Medulla oblongata (tissue), 1 donor: ENCODE data around the gene NHERF1.

Experiments
- DNase-seq: peaks from one replicate; pipeline ENCODE4 v3.0.0-alpha.2; 2015; ENCODE audit errors: extremely low spot score

The NHERF1 gene

DNA sequence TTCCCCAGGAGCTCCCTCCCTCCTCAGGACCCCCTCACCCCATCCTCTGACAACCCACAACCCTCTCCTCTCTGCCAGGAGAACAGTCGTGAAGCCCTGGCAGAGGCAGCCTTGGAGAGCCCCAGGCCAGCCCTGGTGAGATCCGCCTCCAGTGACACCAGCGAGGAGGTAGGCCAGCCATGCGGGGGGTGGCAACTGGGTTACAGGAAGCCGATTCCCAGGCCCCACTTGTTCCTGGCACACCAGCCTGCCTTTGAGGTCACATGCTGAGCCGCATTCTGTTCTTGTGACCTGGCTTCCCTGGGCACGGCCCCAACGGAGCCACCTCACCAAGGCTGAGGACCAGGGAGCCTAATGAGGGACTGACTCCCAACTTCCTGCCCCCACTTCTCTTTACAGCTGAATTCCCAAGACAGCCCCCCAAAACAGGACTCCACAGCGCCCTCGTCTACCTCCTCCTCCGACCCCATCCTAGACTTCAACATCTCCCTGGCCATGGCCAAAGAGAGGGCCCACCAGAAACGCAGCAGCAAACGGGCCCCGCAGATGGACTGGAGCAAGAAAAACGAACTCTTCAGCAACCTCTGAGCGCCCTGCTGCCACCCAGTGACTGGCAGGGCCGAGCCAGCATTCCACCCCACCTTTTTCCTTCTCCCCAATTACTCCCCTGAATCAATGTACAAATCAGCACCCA lies 19.8 kb downstream of the NHERF1 start:
- DNase-seq, result peak; percentile 77

DNA sequence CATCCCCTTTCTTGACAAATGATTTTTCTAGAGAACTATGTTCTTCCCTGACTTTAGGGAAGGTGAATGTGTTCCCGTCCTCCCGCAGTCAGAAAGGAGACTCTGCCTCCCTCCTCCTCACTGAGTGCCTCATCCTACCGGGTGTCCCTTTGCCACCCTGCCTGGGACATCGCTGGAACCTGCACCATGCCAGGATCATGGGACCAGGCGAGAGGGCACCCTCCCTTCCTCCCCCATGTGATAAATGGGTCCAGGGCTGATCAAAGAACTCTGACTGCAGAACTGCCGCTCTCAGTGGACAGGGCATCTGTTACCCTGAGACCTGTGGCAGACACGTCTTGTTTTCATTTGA lies 20.3 kb downstream of the NHERF1 start:
- DNase-seq, result peak; percentile 21

DNA sequence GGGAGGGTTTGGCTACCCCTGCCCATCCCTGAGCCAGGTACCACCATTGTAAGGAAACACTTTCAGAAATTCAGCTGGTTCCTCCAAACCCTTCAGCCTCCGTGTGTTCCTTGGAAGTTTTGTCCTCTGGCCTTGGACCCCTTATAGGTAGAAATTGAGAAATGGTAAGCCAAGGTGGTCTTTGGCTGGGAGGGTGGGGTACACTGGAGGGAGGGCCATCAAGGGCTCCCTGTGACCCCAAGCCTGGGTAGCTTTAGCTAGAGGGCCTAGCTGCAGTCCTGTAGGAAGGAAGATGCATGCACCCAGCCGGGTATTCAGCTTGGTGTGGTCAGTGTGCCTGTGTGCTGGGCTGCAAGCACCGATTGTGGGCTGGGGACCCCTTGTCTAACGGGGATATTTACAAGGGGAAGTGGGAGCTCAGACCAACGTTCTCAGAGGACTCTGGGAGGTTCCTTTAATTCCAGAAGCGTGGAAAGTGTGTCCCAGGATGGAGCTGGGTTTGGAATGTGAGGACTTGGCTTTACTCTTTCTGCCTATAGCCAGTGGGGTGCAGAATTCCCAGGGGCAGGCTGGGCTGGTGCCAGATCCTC lies 20.9 kb downstream of the NHERF1 start:
- no peak for DNase-seq

DNA sequence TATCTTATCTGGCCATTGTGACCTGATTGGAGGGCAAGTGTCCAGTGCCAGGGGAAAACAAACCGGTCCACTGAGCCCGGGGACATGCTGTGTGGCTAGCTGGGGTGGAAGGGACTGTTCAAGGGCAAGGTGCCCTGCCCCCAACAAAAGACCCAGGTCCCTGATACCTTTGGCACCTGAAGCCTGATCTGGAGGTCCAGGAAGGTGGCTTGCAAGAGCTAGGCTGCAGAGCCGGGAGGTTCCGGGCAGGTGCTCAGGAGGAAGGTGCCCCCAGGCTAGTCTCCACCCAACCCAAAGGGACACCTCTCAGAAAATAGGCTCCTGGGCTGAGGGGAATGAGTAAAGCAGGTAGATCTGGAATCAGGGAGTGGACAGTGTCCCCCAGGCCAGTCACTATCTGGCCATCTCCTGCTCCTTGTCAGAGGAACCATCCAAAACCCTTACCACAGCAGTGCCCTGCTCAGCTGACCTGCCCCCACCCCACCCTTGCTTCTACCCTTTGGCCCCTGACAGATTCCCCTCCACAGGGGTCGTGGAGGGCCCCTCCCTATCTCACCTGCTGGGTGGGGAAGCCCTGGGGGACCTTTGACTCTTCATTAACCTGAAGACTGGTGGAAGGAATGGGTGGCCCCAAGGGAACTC lies 21.5 kb downstream of the NHERF1 start:
- no peak for DNase-seq

DNA sequence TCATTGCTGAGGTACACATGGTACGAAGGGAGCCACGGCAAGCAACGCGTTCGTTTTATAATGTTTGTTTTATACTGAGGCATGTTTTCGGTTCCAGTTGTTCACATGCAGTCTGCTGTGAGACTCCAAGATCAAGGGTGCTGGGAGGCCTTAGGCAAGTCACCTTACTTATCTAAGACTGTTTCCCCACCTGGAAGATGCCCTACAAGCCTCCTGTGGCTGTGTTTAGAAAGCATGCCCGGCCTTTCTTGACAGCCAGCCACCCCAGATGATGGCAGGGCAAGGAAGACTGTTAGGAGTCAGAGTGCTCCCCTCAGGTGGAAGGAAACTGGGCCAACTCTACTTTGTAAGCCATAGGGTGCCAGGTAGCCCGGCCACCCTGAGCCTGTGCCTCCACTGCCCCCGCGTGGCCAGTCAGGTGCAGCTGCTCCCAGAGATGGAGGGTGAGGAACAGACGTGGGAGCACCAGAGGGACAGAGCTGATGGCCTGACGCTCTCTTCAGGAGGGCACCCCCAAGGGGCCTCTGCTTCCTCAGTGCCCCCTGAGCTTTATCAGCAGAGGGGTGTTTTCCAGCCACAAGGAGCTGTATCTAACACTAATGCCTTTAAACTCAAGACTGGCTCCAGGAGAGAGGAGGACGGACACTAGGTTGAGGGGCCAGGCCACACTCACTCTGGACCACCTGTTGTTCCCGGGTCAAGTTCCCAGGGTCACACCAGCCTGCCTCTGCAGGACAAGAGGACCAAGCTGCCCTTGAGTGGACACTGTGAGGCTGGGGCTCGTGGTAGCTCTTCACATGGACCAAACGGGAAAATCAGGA lies 22.3 kb downstream of the NHERF1 start:
- peak; percentile 68 for DNase-seq

DNA sequence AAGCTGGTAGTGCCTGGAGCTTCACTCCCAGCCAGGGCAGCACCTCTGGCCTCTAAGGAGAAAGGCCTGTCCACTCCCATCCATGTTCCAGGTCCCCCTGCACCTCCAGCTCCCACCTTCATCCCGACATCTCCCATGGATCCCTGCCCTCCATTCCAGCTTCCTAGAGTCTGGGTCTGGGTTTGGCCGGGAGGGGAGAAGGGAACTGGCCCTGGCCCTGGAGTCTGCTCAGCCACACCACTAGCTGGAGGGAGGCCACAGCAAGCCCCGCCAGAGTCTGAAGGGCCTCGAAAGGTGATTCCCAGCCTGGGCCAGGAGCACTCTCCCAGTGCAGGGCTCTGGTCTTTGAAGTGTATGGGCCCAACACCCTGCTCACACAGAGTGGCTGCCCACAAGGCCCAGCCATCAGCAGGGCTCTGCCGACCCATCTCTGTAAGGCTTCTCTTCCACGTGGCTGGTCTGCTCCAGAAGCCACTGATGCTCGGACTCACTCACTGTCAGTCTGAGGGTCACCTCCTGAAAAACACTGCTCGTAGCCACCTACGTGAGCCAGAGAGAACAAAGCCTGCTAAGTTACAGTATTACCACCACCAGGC lies 23.0 kb downstream of the NHERF1 start:
- DNase-seq, result no peak

DNA sequence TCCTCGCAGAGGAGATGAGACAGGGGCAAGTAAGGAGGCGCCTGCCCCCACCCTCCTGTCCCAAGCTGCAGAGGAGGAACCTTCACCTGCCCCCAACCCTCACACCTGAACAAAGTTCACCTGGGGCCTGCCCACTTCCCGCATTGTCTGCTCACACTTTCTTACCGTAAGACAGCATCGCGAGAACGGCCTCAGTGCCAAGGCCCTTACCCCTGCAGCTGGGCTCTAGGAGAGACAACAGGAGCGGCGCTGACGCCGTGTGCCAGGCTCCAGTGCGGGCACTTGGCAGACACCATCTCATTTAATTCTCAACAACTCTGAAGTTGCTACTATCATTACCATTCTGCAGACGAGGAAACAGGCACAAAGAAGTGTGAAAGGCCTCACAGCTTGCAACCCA lies 23.6 kb downstream of the NHERF1 start:
- no peak for DNase-seq

DNA sequence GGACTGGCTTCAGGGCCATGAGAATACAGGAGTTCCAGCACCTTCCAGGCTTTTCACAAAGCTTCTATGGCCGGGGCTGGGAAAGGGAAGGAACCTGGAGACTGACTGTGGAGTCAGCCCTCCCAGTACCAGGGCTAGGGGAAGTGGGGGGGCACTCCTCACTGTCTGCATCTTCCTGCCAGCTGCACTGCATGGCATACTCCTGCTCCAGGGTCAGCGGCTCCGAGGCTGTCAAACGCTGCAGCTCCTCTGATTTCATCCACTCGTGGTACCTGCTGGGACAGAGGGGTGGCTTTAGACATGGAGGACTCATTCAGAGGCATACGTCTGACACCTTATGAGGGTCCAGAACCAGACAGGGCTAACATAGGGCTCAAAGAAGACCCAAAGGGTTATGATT lies 25.0 kb downstream of the NHERF1 start:
- no peak for DNase-seq

DNA sequence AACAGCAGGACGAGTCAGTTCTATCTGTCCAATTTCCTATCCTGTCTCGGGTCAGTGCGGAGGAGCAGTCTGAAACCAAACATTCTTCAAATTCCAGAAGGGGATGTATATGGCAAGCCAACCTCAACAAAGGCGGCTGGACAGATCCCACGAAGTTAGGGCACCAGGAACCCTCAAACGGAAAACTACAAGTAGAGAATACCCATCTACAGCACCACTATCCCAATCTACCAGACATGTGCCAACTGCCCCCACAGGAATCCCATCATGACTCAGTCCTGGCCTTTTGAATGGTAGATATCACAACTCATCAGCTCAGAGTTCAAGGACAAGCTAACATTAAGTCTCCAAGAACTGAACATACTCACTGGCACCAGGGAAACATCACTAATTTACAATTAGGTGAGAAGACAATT lies 25.5 kb downstream of the NHERF1 start:
- DNase-seq, result no peak

DNA sequence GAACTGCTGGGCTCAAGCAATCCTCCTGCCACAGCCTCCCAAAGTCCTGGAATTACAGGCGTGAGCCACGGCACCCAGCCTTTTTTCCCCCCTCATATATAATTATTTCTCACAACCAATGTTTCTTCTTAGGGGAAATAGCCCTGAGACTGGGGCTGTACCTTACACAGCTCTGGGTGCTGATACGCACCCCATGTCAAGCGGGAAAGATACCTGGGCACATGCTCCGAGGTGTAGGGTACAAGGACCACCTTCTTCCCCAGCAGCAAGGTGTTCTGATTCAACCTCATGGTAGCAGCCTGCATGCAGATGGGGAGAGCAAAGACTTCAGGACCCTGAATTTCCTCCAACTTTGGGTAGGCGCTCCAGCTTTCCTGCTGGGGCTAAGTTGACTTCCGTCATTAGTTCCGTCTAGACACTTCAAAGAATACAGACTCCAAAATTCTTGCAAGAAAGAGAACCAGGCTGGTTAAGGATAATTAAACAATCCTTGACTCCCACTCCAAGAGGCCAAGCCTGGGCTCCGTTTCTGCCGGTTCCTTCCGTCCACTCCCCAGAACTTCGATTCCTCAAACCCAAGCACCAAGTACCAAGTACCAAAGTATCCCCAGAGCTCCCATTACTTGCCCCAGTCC lies 27.1 kb downstream of the NHERF1 start:
- DNase-seq, result no peak

DNA sequence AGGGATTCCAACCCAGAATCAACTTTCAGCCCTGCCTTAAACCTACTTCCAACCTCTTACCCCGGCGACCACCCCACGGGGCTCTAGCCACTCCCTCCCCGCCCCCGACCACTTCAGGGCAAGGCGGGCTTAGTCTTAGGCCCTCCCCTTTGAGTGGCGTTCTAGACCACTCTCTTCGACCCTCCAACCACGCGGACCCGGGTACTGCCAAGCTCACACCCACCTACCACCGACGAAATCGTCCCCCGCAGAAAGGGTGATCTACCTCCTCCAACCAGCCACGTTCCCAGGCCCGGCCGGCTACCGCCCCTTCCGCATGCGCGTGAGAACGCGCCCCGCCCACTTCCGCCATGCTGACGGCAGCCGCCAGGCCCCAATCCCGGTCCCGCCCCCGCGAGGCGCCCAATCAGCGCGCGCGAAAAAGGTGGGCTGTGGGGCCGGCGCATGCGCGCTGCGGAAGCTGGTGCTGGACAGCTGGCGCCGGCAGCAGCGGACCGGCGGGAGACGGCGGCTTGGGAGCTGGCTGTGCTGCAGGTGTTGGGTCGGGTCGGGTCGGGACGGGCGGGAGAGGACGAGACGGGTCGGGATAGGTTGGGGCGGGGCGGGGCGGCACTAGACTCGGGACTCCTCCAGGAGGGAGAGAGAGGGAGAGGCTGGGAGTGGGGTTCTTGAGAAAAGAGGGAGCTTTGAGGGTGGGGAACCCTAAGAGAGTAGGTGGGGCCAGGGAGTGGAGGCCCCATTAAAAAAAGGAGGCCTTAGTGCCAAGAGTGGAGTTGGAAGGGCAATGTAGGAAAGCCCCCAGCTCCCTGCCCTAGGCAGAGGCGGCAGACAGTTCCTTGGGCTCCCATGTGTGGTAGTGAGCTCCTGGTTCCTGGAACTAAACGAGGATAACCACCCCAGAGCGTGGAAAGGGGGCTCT lies 27.9 kb downstream of the NHERF1 start, which contains the start of gene NAT9:
TSS of gene NAT9 (minus strand) at position 302 of the 919 bp plus-strand sequence. CDS start 647 bp downstream, outside the sequence.
- DNase-seq, result peak; percentile 95

DNA sequence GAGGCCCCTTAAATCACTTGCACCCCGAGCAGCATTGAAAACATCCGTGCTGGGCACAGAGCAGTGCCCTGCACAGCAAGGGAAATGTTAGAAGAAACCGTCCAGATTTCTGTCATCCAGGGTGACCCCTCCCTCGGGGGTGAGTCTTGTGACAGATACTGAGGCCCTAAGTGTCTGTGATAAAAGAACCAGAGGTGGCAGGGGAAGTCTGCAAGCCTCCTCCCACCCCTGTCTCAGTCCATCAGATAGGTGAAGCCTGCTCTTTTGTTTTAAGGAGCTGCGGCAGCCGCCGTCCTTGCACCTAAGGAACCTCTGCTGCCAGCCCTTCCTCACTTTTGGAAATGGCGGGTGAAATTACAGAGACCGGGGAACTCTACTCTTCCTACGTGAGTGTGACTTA lies 28.6 kb downstream of the NHERF1 start:
- no peak for DNase-seq

DNA sequence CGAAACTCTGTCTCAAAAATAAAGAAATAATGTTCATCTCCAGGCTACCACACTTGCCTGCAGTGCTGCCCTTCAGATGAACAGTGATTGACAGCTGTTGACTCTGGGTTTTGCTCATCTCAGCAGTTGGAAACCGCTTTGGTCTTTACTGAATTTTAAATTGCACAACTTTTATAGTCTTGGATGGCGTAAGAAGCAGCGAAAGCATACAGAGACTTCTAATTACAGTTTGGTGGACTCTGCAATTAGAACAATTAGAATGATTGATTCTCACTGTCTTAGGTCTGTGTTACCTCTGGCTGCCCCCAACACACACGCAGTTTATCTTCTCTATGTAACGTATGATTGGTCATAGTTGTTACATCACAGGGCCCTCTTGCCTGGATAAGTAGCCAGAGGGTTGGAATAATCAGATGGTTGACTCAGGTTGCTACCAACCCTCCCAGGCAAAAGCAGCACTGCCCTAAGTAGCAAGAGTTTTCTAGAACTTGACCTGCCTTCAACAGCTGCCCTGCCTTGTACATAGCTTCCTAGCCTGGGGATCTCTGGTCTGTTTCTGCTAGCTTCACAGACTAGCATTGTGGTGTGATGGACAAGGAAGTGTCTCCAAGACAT lies 29.6 kb downstream of the NHERF1 start:
- DNase-seq, result no peak

DNA sequence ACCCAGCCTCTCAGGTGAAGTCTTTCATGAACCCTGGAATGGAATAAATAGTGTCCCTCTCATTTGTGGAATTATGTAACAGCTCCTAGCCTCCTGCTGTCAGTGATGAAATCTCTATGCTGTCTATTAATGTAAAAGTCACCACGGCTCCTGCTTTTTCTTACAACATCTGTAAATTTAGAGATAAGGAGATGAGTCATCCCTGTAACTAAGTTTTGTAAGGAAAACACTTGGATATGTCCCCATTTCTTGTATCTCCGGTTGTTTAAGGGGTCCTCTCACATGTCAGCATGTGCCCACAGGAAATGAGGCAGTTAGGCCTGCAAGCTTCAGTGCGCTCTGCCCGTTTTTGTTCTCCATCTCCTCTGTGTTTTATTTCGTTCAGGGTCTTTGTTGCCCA lies 30.5 kb downstream of the NHERF1 start:
- DNase-seq, result no peak

DNA sequence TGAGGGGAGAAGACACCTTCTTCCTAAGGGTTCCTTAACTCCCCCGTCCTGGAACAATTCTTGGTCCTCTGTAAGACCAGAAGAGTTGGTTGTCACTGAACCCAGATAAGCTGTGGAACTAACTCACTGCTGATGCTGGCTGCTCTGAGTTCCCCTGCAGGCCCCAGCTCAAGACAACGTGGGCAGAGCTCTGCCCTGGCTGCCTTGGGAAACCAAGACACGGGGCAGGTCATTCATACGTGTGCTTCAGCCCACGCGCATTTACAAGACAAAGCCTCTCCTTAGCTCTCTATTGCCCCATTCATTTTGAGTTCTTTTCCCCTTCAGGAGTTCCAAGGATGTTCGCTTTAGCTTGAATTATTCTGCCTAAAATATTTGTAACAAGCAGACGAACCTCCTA lies 31.1 kb downstream of the NHERF1 start:
- DNase-seq, result no peak

DNA sequence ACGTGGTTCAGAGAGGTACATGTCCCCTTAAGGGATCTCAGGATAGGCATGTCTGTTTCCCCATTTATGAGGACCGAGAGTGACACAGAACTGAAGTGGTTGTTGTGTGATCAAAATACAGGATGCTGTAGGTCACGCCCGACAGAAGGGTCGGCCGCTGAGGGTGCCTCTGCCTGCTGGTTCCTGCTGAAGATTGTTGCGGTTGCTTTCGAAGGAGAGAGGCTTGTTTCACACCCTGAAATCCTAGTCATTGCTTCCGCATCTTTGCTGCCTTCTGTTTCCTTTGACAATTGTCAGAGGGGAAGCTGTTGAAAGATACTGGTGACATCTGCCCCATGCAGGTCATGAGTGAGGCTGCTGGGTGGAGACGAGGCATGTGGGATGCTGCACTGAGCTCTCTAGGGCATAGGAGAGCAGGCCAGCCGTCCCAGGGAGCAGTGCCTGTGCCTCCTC lies 31.5 kb downstream of the NHERF1 start:
- DNase-seq, result peak; percentile 91

DNA sequence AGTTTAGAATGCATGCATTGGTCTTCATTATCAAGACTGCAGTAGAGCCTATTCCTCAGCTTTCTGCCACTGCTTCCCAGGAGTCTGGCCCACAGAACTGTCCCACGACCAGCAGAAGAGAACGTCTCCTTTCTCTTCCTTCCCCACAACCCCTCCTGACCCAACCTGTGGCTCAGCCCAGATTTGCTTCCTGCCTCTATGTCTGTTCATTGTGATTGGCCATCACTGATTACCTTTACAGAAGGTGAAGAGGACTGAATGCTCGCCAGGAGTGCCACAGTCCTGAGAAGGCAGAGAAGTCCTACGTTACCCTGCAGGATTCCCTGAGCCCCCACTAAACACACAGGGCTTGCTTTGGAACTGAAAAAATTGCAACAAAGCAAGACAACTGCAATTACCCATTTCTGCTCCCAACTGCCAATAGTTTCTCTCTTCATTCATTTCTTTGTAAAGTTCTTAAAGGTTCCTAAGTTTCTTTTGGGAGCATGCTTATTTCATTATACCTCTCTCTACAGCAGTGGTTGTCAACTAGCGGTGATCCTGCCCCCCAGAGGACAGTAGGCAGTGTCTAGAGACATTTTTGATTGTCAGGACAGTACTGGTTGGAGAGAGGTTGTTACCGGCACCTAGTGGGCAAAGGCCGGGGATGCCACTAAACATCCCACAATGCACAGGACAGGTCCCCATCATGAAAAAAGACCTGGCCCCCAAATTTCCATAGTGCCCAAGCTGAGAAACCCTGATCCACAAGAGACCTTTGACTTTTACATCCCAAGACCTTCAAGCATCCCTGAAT lies 32.2 kb downstream of the NHERF1 start:
- peak; percentile 83 for DNase-seq

DNA sequence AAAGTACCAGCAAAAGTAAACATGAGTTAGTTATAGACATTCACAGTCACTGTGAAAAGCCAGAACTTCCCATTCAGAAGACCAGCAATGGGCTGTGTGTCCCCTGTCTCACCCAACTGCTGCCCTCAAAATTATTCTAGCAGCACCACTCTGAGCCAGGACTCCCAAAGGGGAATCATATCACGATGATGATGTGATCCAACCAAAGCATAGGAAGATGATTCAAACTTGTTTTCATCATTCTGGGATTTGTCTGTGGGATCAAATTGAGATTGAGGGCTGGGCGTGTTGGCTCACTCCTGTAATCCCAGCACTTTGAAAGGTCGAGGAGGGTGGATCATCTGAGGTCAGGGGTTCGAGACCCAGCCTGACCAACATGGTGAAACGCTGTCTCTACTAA lies 34.1 kb downstream of the NHERF1 start:
- DNase-seq, result no peak
